HepG2 (cell line): ENCODE measurements around the gene IPCEF1. TPM values are rescaled to one million over a fixed set of nuclear protein-coding genes. Genes with fewer than 3 reads are reported as not detected.

Experiments
- ATAC-seq: fragments of 200-7000 bp; cut with Tn5 transposase; 3 replicates; pipeline ENCODE4 v1.9.1; 2020; ENCODE audit warnings: mild to moderate bottlenecking, moderate library complexity
- BruUV-seq: library from RNA; stranded (reverse); fragments of 400-500 nt; replicated peaks from 2 replicates; lab custom pipeline; 2021; lab: Mats Ljungman, UMichigan
- CTCF ChIA-PET: fragments of 300-600 bp; formaldehyde crosslinking; extraction: SDS; loops from one replicate; lab custom pipeline; 2021; ENCODE audit warnings: low total read pairs, inconsistent platforms, low intra/inter-chr PET ratio; lab: Yijun Ruan, JAX
- POLR2A ChIA-PET: fragments of 350-600 bp; sonication (Branson Sonifier 250); formaldehyde crosslinking; loops from one replicate; lab custom pipeline; 2020; ENCODE audit warnings: antibody characterized with exemption, inconsistent platforms; lab: Yijun Ruan, JAX
- DNase-seq: peaks from one replicate; pipeline ENCODE4 v3.0.0-alpha.2; 2015; ENCODE audit warnings: low spot score
- FAIRE-seq: peaks from 3 replicates; lab custom pipeline; 2011; peaks lifted over from hg19 to GRCh38; lab: Jason Lieb, UNC
- H2AFZ ChIP-seq: one replicate; pipeline ENCODE4 v1.6.1; 2011; ENCODE audit warnings: low read length, inconsistent platforms
- H3K27ac ChIP-seq: fragments of 300-600 bp; 3 replicates; pipeline ENCODE4 v1.8.0; 2011; ENCODE audit warnings: mixed run types, mild to moderate bottlenecking, mixed read lengths, low read length, inconsistent platforms; ENCODE audit not compliant: insufficient read depth; ENCODE audit errors: extremely low read length
- H3K27me3 ChIP-seq, 2 experiments: fragments of 200-600 bp in 1 of 2; 2 replicates in 1 of 2; 3 replicates in 1 of 2; pipeline versions ENCODE4 v1.6.0 to v1.8.0; 2011; ENCODE audit warnings: low read length in 2 of 2, mild to moderate bottlenecking in 2 of 2, moderate library complexity in 2 of 2, inconsistent platforms in 1 of 2; ENCODE audit not compliant: insufficient read depth in 2 of 2, control insufficient read depth in 1 of 2
- H3K36me3 ChIP-seq, 2 experiments: fragments of 200-600 bp in 1 of 2; replicated peaks in 1 of 2; 2 replicates in 1 of 2; 3 replicates in 1 of 2; pipeline versions ENCODE4 v1.5.1 to v1.8.0; 2011; ENCODE audit warnings: low read length in 2 of 2, inconsistent platforms in 1 of 2; ENCODE audit not compliant: insufficient read depth in 2 of 2, control insufficient read depth in 1 of 2
- H3K4me1 ChIP-seq: 2 replicates; pipeline ENCODE4 v1.5.1; 2012; ENCODE audit warnings: low read length, inconsistent platforms; ENCODE audit not compliant: insufficient read depth
- H3K4me2 ChIP-seq: 2 replicates; pipeline ENCODE4 v1.6.0; 2011; ENCODE audit warnings: low read depth, low read length, inconsistent platforms
- H3K4me3 ChIP-seq, 3 experiments: fragments of 200-600 bp in 1 of 3; sonication (generic), shearing (Covaris generic) in 1 of 3; replicated peaks in 1 of 3; 2 replicates each; pipeline ENCODE4 v1.5.1; 2011 to 2016; ENCODE audit warnings: low read length in 3 of 3, inconsistent platforms in 2 of 3, low read depth in 2 of 3, mild to moderate bottlenecking in 2 of 3, control low read depth in 1 of 3, mixed read lengths in 1 of 3; ENCODE audit not compliant: insufficient read depth in 1 of 3
- H3K79me2 ChIP-seq: one replicate; pipeline ENCODE4 v1.6.1; 2011; ENCODE audit warnings: low read length, inconsistent platforms; ENCODE audit not compliant: insufficient read depth
- H3K9ac ChIP-seq: 2 replicates; pipeline ENCODE4 v1.6.0; 2011; ENCODE audit warnings: mild to moderate bottlenecking, low read depth, low read length, inconsistent platforms; ENCODE audit not compliant: insufficient read depth
- H3K9me3 ChIP-seq: 2 replicates; pipeline ENCODE4 v1.5.1; 2012; ENCODE audit warnings: mild to moderate bottlenecking, low read length
- H4K20me1 ChIP-seq: 2 replicates; pipeline ENCODE4 v1.6.0; 2011; ENCODE audit warnings: inconsistent platforms, mild to moderate bottlenecking, low read length, moderate library complexity; ENCODE audit not compliant: insufficient read depth
- HHEX ChIP-seq: IDR thresholded peaks from 2 replicates; pipeline ENCODE4 v1.6.1; 2016; ENCODE audit warnings: control low read depth
- HMG20A ChIP-seq: IDR thresholded peaks from 2 replicates; pipeline ENCODE4 v1.6.1; 2016; ENCODE audit warnings: borderline replicate concordance
- HOMEZ ChIP-seq: IDR thresholded peaks from 2 replicates; pipeline ENCODE4 v1.6.1; 2016; ENCODE audit warnings: low read depth
- MAFK ChIP-seq, 2 experiments: IDR thresholded peaks in 1 of 2; conservative IDR thresholded peaks in 1 of 2; 2 replicates each; pipeline ENCODE4 v1.6.1; 2011; ENCODE audit warnings: improper control_type of control experiment in 2 of 2, low read length in 2 of 2
- TBL1XR1 ChIP-seq: fragments of 150-350 bp; IDR thresholded peaks from 2 replicates; pipeline ENCODE4 v1.6.1; 2014; ENCODE audit warnings: borderline replicate concordance, low read length; ENCODE audit not compliant: partially characterized antibody
- WIZ ChIP-seq: sonication (generic); formaldehyde crosslinking; IDR thresholded peaks from 2 replicates; pipeline ENCODE4 v1.5.1; 2020; ENCODE audit warnings: mild to moderate bottlenecking, missing genetic modification reagents
- ZBTB10 ChIP-seq: sonication (generic); formaldehyde crosslinking; IDR thresholded peaks from 2 replicates; pipeline ENCODE4 v1.4.0; 2020; ENCODE audit warnings: missing genetic modification reagents, borderline replicate concordance
- ZBTB21 ChIP-seq: sonication (generic); formaldehyde crosslinking; IDR thresholded peaks from 2 replicates; pipeline ENCODE4 v1.4.0; 2020; ENCODE audit warnings: missing genetic modification reagents
- ZNF18 ChIP-seq: sonication (generic); formaldehyde crosslinking; IDR thresholded peaks from 2 replicates; pipeline ENCODE4 v1.8.0; 2022; ENCODE audit warnings: mild to moderate bottlenecking, missing genetic modification reagents; ENCODE audit not compliant: insufficient replicate concordance
- ZNF207 ChIP-seq: fragments of 450-650 bp; IDR thresholded peaks from 2 replicates; pipeline ENCODE4 v1.6.1; 2016; ENCODE audit warnings: antibody characterized with exemption, borderline replicate concordance
- ZNF234 ChIP-seq: sonication (generic); formaldehyde crosslinking; conservative IDR thresholded peaks from 2 replicates; pipeline ENCODE4 v1.5.1; 2020; ENCODE audit warnings: mild to moderate bottlenecking, missing genetic modification reagents
- ZNF33B ChIP-seq: sonication (generic); formaldehyde crosslinking; IDR thresholded peaks from 2 replicates; pipeline ENCODE4 v1.5.1; 2020; ENCODE audit warnings: mild to moderate bottlenecking, missing genetic modification reagents
- ZNF564 ChIP-seq: sonication (generic); formaldehyde crosslinking; IDR thresholded peaks from 2 replicates; pipeline ENCODE4 v1.8.1; 2023; ENCODE audit warnings: mild to moderate bottlenecking, missing genetic modification reagents
- WGBS: methylation state at CpG from one replicate; pipeline ENCODE4 v1.1.6; 2017; ENCODE audit warnings: low lambda C conversion rate; 5-methylcytosine and 5-hydroxymethylcytosine counted together
- in situ Hi-C: cut with HindIII; loops from 2 replicates; pipeline ENCODE4 v1.10.0; 2017; ENCODE audit warnings: low pct_unique_long_range_greater_than_20kb; ENCODE audit not compliant: extremely low pct_ligation_motif_present
- intact Hi-C: fragments of 100-400 bp; cut with micrococcal nuclease; formaldehyde crosslinking; loops from one replicate; pipeline ENCODE4 v1.10.0; 2022; ENCODE audit not compliant: unreplicated experiment
- polyA plus RNA-seq, 8 experiments: library from polyadenylated mRNA; depleted of rRNA in 3 of 8; stranded (reverse) in 7 of 8; unstranded in 1 of 8; fragments of >200 nt; fragmentation: Illumina TruSeq in 4 of 8; extraction: Trizol in 4 of 8; gene quantifications; 2 replicates each; pipeline versions ENCODE4 v1.2.1 to v1.2.3, GENCODE V29; 2011 to 2016; ENCODE audit warnings: low read depth in 4 of 8, missing spikeins in 1 of 8, mixed read lengths in 1 of 8; ENCODE audit not compliant: insufficient read depth in 1 of 8
- total RNA-seq, 5 experiments: library from RNA; depleted of rRNA; stranded (reverse); fragments of >200 nt; fragmentation: Illumina TruSeq; extraction: Trizol; gene quantifications; 2 replicates each; pipeline ENCODE4 v1.2.3, GENCODE V29; 2016; ENCODE audit warnings: low read depth in 1 of 5

The IPCEF1 gene
- total and polyA plus RNA-seq, 2 of the 13 experiments (the other 11 are each of a cell fraction or from before 2014, with no cell fraction given) = 0.03 TPM; not detected in 1

GRCh38 chr6:154319231-154319858, 37.3 kb downstream of the IPCEF1 start:
- DNase-seq (no peak), ATAC-seq (no peak), FAIRE-seq (no peak)
- no peaks in the 10 kb centered on the region for H4K20me1 ChIP-seq
- no peaks in the 10 kb centered on the region for H3K27me3 ChIP-seq
- WGBS = 32% methylated on average over 8 of the region's 8 CpGs
- no peaks in the 10 kb centered on the region for H3K36me3 ChIP-seq
- intact Hi-C loops = no loop called here
- no peaks in the 10 kb centered on the region for H3K4me1 ChIP-seq
- in situ Hi-C loops = no loop called here
- BruUV-seq = no TSS peak
- H3K4me3 ChIP-seq = no peak overlapping the region
- no peaks in the 10 kb centered on the region for H3K79me2 ChIP-seq
- H3K9ac ChIP-seq = no peak overlapping the region
- H3K9me3 ChIP-seq = no peaks in the 10 kb centered on the region
- POLR2A ChIA-PET = no interaction called here
- H2AFZ ChIP-seq = no peak overlapping the region
- CTCF ChIA-PET = no interaction called here
- no peak for TF ChIP-seq ZBTB21 (CRISPR knock-in tag)
- TF ChIP-seq MAFK (conservative IDR thresholded peaks at IDR 0.05 in 1 of 2, IDR thresholded peaks at IDR 0.05 in 1 of 2; ENCODE audit: low read length in 2 of 2) = peak in 1 of 2 experiments; percentile 60; a peak in 2 of 4 replicates
- TF ChIP-seq, all 625 proteins: peak for 1
- H3K27ac ChIP-seq = no peak overlapping the region
- no peak overlapping the region for H3K4me2 ChIP-seq

- Histone ChIP-seq H2AFZ (no peak overlapping the region), H3K27ac (no peak overlapping the region), H3K9me3 (no peaks in the 10 kb centered on the region), H3K4me3 (no peak overlapping the region), H3K79me2 (no peaks in the 10 kb centered on the region), H3K9ac (no peak overlapping the region), H3K27me3 (no peaks in the 10 kb centered on the region), H3K4me2 (no peak overlapping the region), H4K20me1 (no peaks in the 10 kb centered on the region), H3K4me1 (no peaks in the 10 kb centered on the region), H3K36me3 (no peaks in the 10 kb centered on the region)
- CTCF ChIA-PET = no interaction called here
- FAIRE-seq (no peak), DNase-seq (no peak), ATAC-seq (no peak)
- whole genome bisulfite sequencing = 6% methylated on average over 1 of the region's 1 CpG
- BruUV-seq = no TSS peak
- in situ Hi-C loops = no loop called here
- intact Hi-C loops = no loop called here
- POLR2A ChIA-PET = no interaction called here
- no peak for TF ChIP-seq ZNF234 (CRISPR knock-in tag)
- TF ChIP-seq ZBTB10 (CRISPR knock-in tag) = no peak
- TF ChIP-seq HOMEZ (CRISPR knock-in tag) = no peak
- no peak for TF ChIP-seq ZNF207
- no peak for TF ChIP-seq ZNF18 (CRISPR knock-in tag)
- TF ChIP-seq WIZ (CRISPR knock-in tag) = no peak
- TF ChIP-seq ZNF564 (CRISPR knock-in tag) = no peak
- no peak for TF ChIP-seq TBL1XR1
- no peak for TF ChIP-seq ZNF33B
- no peak for TF ChIP-seq HMG20A (CRISPR knock-in tag)
- TF ChIP-seq HHEX = no peak
These were observed 37.9 kb downstream of the IPCEF1 start for GRCh38 chr6:154318721-154319120.
